NCI-H2227 (cell line): ENCODE measurements around the gene SAMD14.

Experiments
- DNase-seq: peaks from one replicate; lab custom pipeline; 2025; ENCODE audit not compliant: unreplicated experiment; lab: John Stamatoyannopoulos, UW

SAMD14 gene

GRCh38 chr17:50097455-50097854, 32.5 kb downstream of the SAMD14 start:
- no peak for DNase-seq

DNA sequence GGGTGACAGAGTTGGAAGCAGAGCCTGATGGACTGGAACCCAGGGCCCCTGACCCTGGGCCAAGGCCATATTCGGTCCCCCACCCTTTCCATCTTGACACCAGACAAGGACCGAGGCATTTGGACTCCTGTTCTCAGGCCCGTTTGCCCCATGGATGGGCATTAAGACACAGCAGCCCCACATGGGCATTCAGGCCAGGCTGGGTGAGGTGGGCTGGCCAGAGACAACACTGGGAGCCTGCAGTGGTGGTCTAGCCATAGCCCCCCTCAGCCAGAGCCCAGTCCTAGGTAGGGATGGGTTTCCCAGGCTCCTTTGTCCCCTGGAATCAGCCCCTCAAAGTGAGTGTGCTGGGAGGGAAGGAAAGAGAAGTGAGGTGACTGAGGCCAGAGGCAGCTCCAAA, 33.2 kb downstream of the SAMD14 start:
- no peak for DNase-seq

GRCh38 chr17:50096092-50096491, 33.9 kb downstream of the SAMD14 start:
- no peak for DNase-seq

GRCh38 chr17:50095626-50096037, 34.3 kb downstream of the SAMD14 start:
- DNase-seq: peak; percentile 55

- DNase-seq: peak; percentile 97
These were observed 35.0 kb downstream of the SAMD14 start, which contains the start of gene PDK2 for GRCh38 chr17:50094753-50095619. Gene PDK2 (plus strand): TSS chr17:50095351. CDS start chr17:50095436, 85 bp downstream.

DNA sequence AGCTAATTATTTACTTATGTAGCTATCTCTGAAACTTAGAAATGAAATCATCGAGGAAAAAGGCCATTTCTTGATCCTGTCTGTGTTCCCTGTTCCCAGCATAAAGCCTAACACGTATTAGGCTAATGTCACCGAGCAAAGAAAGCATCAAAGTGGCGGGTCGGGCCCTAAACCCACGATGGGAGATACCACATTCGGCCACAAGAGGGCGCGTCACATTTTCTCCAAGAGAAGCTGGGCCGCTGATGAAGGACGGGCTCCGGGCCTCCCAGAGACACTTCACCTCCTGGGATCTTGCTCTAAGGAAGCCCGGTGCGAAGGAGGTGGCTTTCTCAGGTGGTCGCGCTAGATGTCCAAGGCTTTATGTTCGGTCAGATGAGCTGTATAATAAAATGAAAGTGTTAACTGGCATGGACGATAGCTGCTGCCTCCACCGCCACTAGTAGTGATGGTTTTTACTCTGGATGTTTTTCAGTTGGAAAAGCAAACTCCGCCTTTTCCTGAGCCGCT, 35.7 kb downstream of the SAMD14 start:
- peak; percentile 94 for DNase-seq

DNA sequence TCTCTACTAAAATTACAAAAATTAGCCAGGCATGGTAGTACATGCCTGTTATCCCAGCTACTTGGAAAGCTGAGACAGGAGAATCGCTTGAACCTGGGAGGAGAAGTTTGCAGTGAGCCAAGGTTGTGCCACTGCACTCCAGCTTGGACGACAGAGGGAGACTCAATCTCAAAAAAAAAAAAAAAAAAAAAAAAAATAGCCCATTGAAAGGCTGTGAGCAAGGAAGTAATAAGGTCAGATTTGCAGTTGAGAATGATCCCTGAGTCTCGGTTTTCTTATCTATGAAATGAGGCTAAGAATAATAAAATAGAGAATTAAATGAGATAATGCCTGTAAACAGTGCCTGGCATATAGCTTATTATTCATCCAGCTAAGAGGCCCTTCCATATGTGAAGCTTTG, 36.2 kb downstream of the SAMD14 start:
- DNase-seq: no peak

- no peak for DNase-seq
These were observed 36.7 kb downstream of the SAMD14 start for GRCh38 chr17:50093246-50093645.

DNA sequence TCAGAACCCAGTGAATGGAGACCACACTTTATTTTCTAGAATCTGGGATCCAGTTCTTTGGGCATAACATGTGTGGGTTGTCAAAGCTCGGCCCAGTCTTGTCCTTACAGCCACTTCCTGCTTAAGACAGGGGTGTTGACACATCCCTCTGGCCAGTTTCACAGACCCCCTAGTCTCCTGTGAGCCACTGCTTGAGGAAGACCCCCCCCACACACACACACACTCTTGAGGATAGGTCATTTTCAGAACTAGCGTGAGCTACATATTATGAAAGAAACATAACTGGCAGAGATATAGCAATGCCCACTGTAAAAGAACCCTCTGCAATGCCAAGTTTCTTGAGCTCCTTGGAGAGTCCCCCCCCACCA, 38.1 kb downstream of the SAMD14 start:
- no peak for DNase-seq

DNA sequence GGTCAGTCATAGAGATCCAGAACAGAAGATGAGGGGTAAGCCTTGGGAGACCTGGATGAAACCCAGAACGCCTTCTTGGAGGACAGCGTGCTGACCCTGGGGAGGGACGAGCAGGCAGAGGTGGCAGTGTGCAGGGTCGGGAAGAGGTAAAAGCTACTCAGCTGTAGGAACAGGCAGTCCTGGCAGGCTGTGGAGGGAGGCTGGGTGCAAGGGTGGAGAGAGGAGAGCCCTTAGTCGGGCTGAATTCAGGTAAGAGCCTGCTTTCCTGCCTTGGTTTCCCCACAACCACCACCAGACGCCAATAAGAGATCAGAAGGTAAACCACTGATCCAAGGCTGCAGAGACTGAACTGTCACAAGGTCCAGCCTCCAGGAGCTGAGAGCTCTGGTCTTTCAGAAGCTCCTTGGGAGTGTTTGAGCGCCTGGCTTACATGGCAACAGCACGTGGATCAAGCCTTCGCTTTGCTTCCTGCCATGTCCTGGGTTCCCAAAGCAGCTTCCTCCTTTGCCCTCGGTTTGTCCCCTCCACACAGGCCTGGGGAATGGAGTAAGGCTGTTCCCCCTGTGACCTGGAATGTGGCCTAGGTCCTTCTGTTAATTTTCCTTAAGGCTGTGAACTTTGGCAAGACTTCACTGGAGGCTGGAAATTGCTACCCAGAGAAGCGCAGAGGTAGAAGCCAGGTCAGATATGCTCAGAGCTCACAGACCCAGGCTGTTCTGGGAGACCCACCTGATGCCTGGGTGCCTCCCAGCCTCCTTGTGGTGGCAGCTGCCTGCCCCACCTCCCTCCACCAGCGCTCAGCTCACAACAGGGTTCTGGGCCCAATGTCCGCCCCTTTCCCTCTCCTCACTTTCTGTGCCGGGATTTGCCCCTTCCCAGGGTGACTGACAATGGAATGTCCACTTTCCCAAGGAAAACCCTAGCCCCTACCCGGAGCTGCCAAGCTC, 38.7 kb downstream of the SAMD14 start:
- no peak for DNase-seq

- DNase-seq: no peak
These were observed 39.9 kb downstream of the SAMD14 start for GRCh38 chr17:50090071-50090470.

- no peak for DNase-seq
These were observed 40.8 kb downstream of the SAMD14 start for GRCh38 chr17:50088952-50089825.

- DNase-seq: no peak
These were observed 42.0 kb downstream of the SAMD14 start for GRCh38 chr17:50087912-50088405.

GRCh38 chr17:50087246-50087911, 42.6 kb downstream of the SAMD14 start:
- DNase-seq: peak; percentile 78

- DNase-seq: no peak
These were observed 48.2 kb downstream of the SAMD14 start for GRCh38 chr17:50081757-50082156.

DNA sequence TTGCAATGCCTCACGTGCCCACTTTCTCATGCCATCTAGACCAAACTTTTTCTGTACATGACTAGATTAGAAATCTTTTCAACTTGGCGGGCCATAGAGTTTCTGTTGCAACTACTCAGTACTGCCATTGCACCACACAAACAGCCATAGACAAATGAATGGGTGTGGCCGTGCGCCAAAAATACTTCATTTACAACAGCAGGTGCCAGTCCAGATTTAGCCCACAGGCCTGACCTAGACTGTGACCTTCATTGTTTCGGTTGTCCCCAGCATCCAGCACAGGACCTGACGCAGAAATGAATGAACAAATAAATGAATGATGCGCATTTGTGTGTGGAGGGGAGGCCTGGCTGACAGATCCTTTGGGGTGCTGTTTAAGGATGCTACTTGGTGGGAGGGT, 49.1 kb downstream of the SAMD14 start:
- no peak for DNase-seq

GRCh38 chr17:50080096-50080480, 49.9 kb downstream of the SAMD14 start:
- no peak for DNase-seq

DNA sequence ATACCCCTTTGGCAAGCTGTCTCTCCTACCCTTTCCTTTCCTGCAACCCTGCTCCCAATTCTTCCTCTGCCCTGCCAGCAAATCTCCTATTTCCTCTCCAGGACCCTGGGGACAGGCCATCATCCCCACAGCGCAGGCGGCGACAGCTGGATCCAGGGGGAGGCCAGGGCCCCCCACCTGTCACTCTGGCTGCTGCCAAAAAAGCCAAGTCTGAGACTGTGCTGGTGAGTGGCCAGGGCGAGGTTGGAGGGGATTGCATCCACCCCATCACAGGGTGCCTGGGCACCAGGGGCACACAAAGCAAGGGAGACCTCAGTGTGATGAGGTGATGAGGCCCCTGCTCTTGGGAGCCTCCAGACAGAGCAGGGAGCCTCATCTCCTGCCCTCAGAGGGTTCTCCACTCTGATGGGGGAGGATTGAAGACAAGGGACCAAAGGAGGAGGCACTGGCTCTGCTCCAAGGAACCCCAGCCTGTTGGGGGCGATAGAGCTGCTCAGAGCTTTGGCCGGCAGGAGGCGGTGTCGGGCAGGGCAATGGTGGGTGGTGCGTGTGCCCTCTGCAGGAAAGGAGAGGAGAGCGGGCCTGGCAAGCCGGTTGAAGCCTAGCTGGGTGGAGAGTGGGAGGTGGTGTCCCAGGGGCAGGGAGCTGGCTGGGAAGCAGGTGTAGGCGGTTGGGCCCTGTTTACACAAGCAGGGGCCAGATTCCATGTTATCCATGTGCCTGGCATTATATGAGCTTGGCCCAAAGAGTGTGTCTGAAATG, 50.4 kb downstream of the SAMD14 start:
- DNase-seq: peak; percentile 27

DNA sequence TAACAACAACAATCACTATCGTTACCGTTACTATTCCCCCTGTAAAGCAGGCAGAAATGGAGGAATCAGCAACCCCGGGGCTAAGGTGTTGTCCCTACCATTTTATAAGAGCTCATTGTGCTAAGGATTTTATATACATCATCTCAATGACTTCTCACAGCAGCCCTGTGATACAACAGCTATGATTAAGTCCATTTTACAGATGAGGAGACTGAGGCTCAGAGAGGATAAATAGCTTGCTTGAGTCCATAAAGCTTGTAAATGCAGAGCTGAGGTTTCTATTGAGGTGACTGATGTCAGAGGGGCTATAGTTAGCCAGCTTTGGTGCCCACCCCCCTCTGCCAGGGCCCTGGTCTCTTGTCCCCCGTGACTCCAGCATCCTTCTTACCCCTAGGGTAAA, 51.5 kb downstream of the SAMD14 start:
- DNase-seq: no peak
